ENCODE measurements around the gene CYP19A1. TPM values are rescaled to one million over a fixed set of nuclear protein-coding genes. Genes with fewer than 3 reads are reported as not detected.

Gene CYP19A1
- total RNA-seq, 1 experiment from 2014 or later = 0.77 TPM

GRCh38 chr15:51331141-51331540 is 7.3 kb downstream of the CYP19A1 start:
- Histone ChIP-seq H3K36me3 (ENCODE audit: control insufficient read depth, insufficient read depth, low read length) (no peaks in the 10 kb centered on the region), H3K9me3 (no peaks in the 10 kb centered on the region), H3K4me1 (no peaks in the 10 kb centered on the region), H3K27me3 (replicated peaks; ENCODE audit: control insufficient read depth, insufficient read depth, low read length) (no peaks in the 10 kb centered on the region), H3K4me3 (ENCODE audit: low read depth, low read length) (no peak overlapping the region)
- no peak overlapping the region for H3K27ac Mint-ChIP-seq (ENCODE audit: unreplicated experiment)
- POLR2A ChIA-PET = no interaction called here
- no peak for DNase-seq
- no peaks in the 10 kb centered on the region for H3K4me1 Mint-ChIP-seq (ENCODE audit: low read depth, unreplicated experiment)
- peaks cover 3% of the 10 kb centered on the region for H3K27me3 Mint-ChIP-seq (ENCODE audit: insufficient read depth, unreplicated experiment)
- no peaks in the 10 kb centered on the region for H3K36me3 Mint-ChIP-seq (ENCODE audit: insufficient read depth, unreplicated experiment)
- no TSS peak for BruUV-seq (replicated peaks)
- no peak overlapping the region for H3K4me3 Mint-ChIP-seq (ENCODE audit: unreplicated experiment)
- H3K9me3 Mint-ChIP-seq (ENCODE audit: unreplicated experiment) = no peaks in the 10 kb centered on the region
- no peak for TF ChIP-seq CTCF (IDR thresholded peaks at IDR 0.05; ENCODE audit: insufficient read depth in 1 of 2, low read depth in 1 of 2, low read length in 1 of 2, severe bottlenecking in 1 of 2, unreplicated experiment in 1 of 2)
- intact Hi-C loops (cut with micrococcal nuclease; ENCODE audit: unreplicated experiment) = no loop called here
- CTCF ChIA-PET = interaction anchor here (0.7 kb wide), 1 partner anchor 31 kb away, joined by 3 read pairs; no protein-coding TSS in a partner anchor

- no peaks in the 10 kb centered on the region for H3K4me1 Mint-ChIP-seq (ENCODE audit: low read depth, unreplicated experiment)
- no TSS peak for BruUV-seq (replicated peaks)
These were observed 9.5 kb downstream of the CYP19A1 start for GRCh38 chr15:51328926-51329325.

GRCh38 chr15:51327081-51327480 is 11.3 kb downstream of the CYP19A1 start:
- DNase-seq = no peak
- no peak overlapping the region for H3K27ac Mint-ChIP-seq (ENCODE audit: unreplicated experiment)
- H3K27me3 Mint-ChIP-seq (ENCODE audit: insufficient read depth, unreplicated experiment) = no peaks in the 10 kb centered on the region
- no peak overlapping the region for H3K4me3 Mint-ChIP-seq (ENCODE audit: unreplicated experiment)
- ChIA-PET POLR2A (no interaction called here), CTCF (no interaction called here)
- H3K4me1 ChIP-seq = no peaks in the 10 kb centered on the region
- H3K27me3 ChIP-seq (replicated peaks; ENCODE audit: control insufficient read depth, insufficient read depth, low read length) = no peaks in the 10 kb centered on the region
- H3K36me3 Mint-ChIP-seq (ENCODE audit: insufficient read depth, unreplicated experiment) = no peaks in the 10 kb centered on the region
- TF ChIP-seq CTCF (IDR thresholded peaks at IDR 0.05; ENCODE audit: insufficient read depth in 1 of 2, low read depth in 1 of 2, low read length in 1 of 2, severe bottlenecking in 1 of 2, unreplicated experiment in 1 of 2) = no peak
- no peak overlapping the region for H3K4me3 ChIP-seq (ENCODE audit: low read depth, low read length)
- H3K4me1 Mint-ChIP-seq (ENCODE audit: low read depth, unreplicated experiment) = no peaks in the 10 kb centered on the region
- no peaks in the 10 kb centered on the region for H3K9me3 ChIP-seq
- H3K36me3 ChIP-seq (ENCODE audit: control insufficient read depth, insufficient read depth, low read length) = no peaks in the 10 kb centered on the region
- intact Hi-C loops (cut with micrococcal nuclease; ENCODE audit: unreplicated experiment) = no loop called here
- BruUV-seq (replicated peaks) = no TSS peak
- no peaks in the 10 kb centered on the region for H3K9me3 Mint-ChIP-seq (ENCODE audit: unreplicated experiment)

More at GRCh38 chr15:51328926-51329325, 9.5 kb downstream of the CYP19A1 start:
- TF ChIP-seq CTCF (IDR thresholded peaks at IDR 0.05; ENCODE audit: insufficient read depth in 1 of 2, low read depth in 1 of 2, low read length in 1 of 2, severe bottlenecking in 1 of 2, unreplicated experiment in 1 of 2) = no peak
- H3K36me3 Mint-ChIP-seq (ENCODE audit: insufficient read depth, unreplicated experiment) = no peaks in the 10 kb centered on the region
- no peak overlapping the region for H3K4me3 Mint-ChIP-seq (ENCODE audit: unreplicated experiment)
- no peak for DNase-seq
- Histone ChIP-seq H3K4me1 (no peaks in the 10 kb centered on the region), H3K36me3 (ENCODE audit: control insufficient read depth, insufficient read depth, low read length) (no peaks in the 10 kb centered on the region), H3K4me3 (ENCODE audit: low read depth, low read length) (no peak overlapping the region), H3K9me3 (no peaks in the 10 kb centered on the region), H3K27me3 (replicated peaks; ENCODE audit: control insufficient read depth, insufficient read depth, low read length) (no peaks in the 10 kb centered on the region)
- ChIA-PET POLR2A (no interaction called here), CTCF (no interaction called here)
- no peak overlapping the region for H3K27ac Mint-ChIP-seq (ENCODE audit: unreplicated experiment)
- intact Hi-C loops (cut with micrococcal nuclease; ENCODE audit: unreplicated experiment) = no loop called here
- no peaks in the 10 kb centered on the region for H3K9me3 Mint-ChIP-seq (ENCODE audit: unreplicated experiment)
- no peaks in the 10 kb centered on the region for H3K27me3 Mint-ChIP-seq (ENCODE audit: insufficient read depth, unreplicated experiment)

Measured in Caco-2 (cell line).